Caco-2 (cell line): ENCODE measurements around the gene GDI2. TPM values are rescaled to one million over a fixed set of nuclear protein-coding genes. Genes with fewer than 3 reads are reported as not detected.

Experiments used
- BruUV-seq: library from RNA; stranded (reverse); fragments of 400-500 nt; replicated peaks from 2 replicates; lab custom pipeline; 2021; lab: Mats Ljungman, UMichigan
- CTCF ChIA-PET: fragments of 300-600 bp; sonication (Branson Sonifier 250); formaldehyde crosslinking; loops from one replicate; lab custom pipeline; 2022; ENCODE audit warnings: antibody characterized with exemption; lab: Charles Lee
- POLR2A ChIA-PET: fragments of 300-600 bp; sonication (Branson Sonifier 250); formaldehyde crosslinking; loops from one replicate; lab custom pipeline; 2022; ENCODE audit warnings: antibody characterized with exemption; lab: Charles Lee
- DNase-seq, 2 experiments: peaks; one replicate each; pipeline versions ENCODE4 v3.0.0 to v3.0.0-alpha.2; 2020 to 2022
- H3K27me3 ChIP-seq: replicated peaks from 2 replicates; pipeline ENCODE4 v1.6.0; 2011; ENCODE audit warnings: low read length; ENCODE audit not compliant: control insufficient read depth, insufficient read depth
- H3K36me3 ChIP-seq: 2 replicates; pipeline ENCODE4 v1.5.1; 2011; ENCODE audit warnings: low read length; ENCODE audit not compliant: control insufficient read depth, insufficient read depth
- H3K4me1 ChIP-seq: fragments of 250-450 bp; sonication (Bioruptor Pico); 2 replicates; pipeline ENCODE4 v1.5.1; 2020; ENCODE audit warnings: mild to moderate bottlenecking
- H3K4me3 ChIP-seq: 2 replicates; pipeline ENCODE4 v1.5.1; 2011; ENCODE audit warnings: low read depth, mild to moderate bottlenecking, control low read depth, low read length
- H3K9me3 ChIP-seq: fragments of 250-450 bp; sonication (Bioruptor Pico); 2 replicates; pipeline ENCODE4 v1.5.1; 2020; ENCODE audit warnings: mild to moderate bottlenecking, moderate library complexity
- H3K27ac Mint-ChIP-seq: one replicate; pipeline ENCODE4 v1.8.0; 2022; ENCODE audit warnings: mixed read lengths; ENCODE audit not compliant: unreplicated experiment
- H3K27me3 Mint-ChIP-seq: one replicate; pipeline ENCODE4 v1.8.0; 2022; ENCODE audit warnings: mixed read lengths; ENCODE audit not compliant: insufficient read depth, unreplicated experiment
- H3K36me3 Mint-ChIP-seq: one replicate; pipeline ENCODE4 v1.8.0; 2022; ENCODE audit warnings: mild to moderate bottlenecking, mixed read lengths; ENCODE audit not compliant: insufficient read depth, unreplicated experiment
- H3K4me1 Mint-ChIP-seq: one replicate; pipeline ENCODE4 v1.8.0; 2022; ENCODE audit warnings: low read depth, mixed read lengths; ENCODE audit not compliant: unreplicated experiment
- H3K4me3 Mint-ChIP-seq: one replicate; pipeline ENCODE4 v1.8.0; 2022; ENCODE audit warnings: mild to moderate bottlenecking, moderate library complexity, mixed read lengths; ENCODE audit not compliant: unreplicated experiment
- H3K9me3 Mint-ChIP-seq: one replicate; pipeline ENCODE4 v1.8.0; 2022; ENCODE audit warnings: mixed read lengths; ENCODE audit not compliant: unreplicated experiment
- intact Hi-C: fragments of 100-400 bp; cut with micrococcal nuclease; formaldehyde crosslinking; loops from one replicate; pipeline ENCODE4 v1.10.0; 2022; ENCODE audit not compliant: unreplicated experiment
- total RNA-seq: library from RNA; stranded (reverse); gene quantifications from 2 replicates; pipeline ENCODE4 v1.2.3, GENCODE V29; 2022
- TF ChIP-seq, protein P1 (sequence below), 2 experiments: fragments of 200-600 bp in 1 of 2; IDR thresholded peaks; 1 replicate in 1 of 2; 2 replicates in 1 of 2; pipeline versions ENCODE4 v1.5.1 to v1.8.0; 2011 to 2022; ENCODE audit warnings: antibody characterized with exemption in 1 of 2, control low read depth in 1 of 2, inconsistent platforms in 1 of 2, low read depth in 1 of 2, low read length in 1 of 2, mild to moderate bottlenecking in 1 of 2, moderate library complexity in 1 of 2; ENCODE audit not compliant: insufficient read depth in 1 of 2, severe bottlenecking in 1 of 2, unreplicated experiment in 1 of 2

GDI2 gene
- total RNA-seq, 1 experiment from 2014 or later: 446 TPM

DNA sequence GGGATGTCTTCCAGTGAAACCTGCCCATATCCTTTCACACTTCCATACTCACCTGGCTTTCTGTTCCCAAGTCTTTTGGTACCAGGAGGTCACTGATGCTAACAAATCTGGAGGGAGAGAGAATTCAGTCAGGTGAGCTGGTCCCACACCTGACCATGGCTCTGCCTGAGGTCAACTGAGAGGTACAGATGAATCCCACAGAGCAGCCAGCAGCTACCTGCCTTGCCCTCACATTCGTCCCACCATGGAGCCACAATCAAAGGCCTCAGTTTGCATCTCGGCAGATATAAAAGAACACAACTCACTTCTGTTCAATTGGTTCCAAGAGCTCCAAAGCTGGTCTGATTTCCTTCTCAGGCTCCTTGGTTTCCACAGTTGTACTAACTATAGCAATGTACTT lies 47.0 kb downstream of the GDI2 start:
- Histone ChIP-seq H3K36me3 (peaks cover 12% of the 10 kb centered on the region), H3K4me1 (no peaks in the 10 kb centered on the region), H3K9me3 (no peaks in the 10 kb centered on the region), H3K4me3 (no peak overlapping the region), H3K27me3 (no peaks in the 10 kb centered on the region)
- peaks cover 92% of the 10 kb centered on the region for H3K36me3 Mint-ChIP-seq
- no peaks in the 10 kb centered on the region for H3K4me1 Mint-ChIP-seq
- no TSS peak for BruUV-seq
- POLR2A ChIA-PET: no interaction called here
- TF ChIP-seq, protein P1, sequence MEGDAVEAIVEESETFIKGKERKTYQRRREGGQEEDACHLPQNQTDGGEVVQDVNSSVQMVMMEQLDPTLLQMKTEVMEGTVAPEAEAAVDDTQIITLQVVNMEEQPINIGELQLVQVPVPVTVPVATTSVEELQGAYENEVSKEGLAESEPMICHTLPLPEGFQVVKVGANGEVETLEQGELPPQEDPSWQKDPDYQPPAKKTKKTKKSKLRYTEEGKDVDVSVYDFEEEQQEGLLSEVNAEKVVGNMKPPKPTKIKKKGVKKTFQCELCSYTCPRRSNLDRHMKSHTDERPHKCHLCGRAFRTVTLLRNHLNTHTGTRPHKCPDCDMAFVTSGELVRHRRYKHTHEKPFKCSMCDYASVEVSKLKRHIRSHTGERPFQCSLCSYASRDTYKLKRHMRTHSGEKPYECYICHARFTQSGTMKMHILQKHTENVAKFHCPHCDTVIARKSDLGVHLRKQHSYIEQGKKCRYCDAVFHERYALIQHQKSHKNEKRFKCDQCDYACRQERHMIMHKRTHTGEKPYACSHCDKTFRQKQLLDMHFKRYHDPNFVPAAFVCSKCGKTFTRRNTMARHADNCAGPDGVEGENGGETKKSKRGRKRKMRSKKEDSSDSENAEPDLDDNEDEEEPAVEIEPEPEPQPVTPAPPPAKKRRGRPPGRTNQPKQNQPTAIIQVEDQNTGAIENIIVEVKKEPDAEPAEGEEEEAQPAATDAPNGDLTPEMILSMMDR (IDR thresholded peaks at IDR 0.05; ENCODE audit: insufficient read depth in 1 of 2, low read depth in 1 of 2, low read length in 1 of 2, severe bottlenecking in 1 of 2, unreplicated experiment in 1 of 2): no peak
- no peaks in the 10 kb centered on the region for H3K9me3 Mint-ChIP-seq
- no peaks in the 10 kb centered on the region for H3K27me3 Mint-ChIP-seq
- H3K27ac Mint-ChIP-seq: no peak overlapping the region
- DNase-seq: no peak
- intact Hi-C loops: no loop called here
- CTCF ChIA-PET: no interaction called here
- no peak overlapping the region for H3K4me3 Mint-ChIP-seq

DNA sequence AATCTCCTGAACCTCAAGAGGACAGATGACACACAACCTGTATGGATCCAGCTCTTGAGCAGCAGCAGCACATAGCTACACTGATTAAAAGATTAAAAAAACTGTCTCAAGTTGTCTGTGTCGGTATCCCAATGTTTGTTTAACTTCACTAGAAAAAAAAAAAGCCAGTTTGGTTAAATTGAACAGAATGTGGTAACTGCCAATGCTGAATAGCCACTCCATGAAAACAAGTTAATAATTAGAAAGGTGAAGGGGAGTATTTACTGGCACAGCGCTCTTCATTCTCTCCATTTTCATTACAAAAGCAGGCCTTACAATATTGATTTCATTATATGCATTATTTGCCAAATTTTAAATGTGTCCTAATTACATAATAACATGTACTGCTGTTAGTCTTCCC lies 47.6 kb downstream of the GDI2 start:
- Histone ChIP-seq H3K9me3 (no peaks in the 10 kb centered on the region), H3K4me1 (no peaks in the 10 kb centered on the region), H3K4me3 (no peak overlapping the region), H3K36me3 (peaks cover 15% of the 10 kb centered on the region), H3K27me3 (no peaks in the 10 kb centered on the region)
- Mint-ChIP-seq H3K27ac (no peak overlapping the region), H3K27me3 (no peaks in the 10 kb centered on the region), H3K4me1 (no peaks in the 10 kb centered on the region), H3K9me3 (no peaks in the 10 kb centered on the region), H3K36me3 (peaks cover 94% of the 10 kb centered on the region), H3K4me3 (no peak overlapping the region)
- ChIA-PET POLR2A (interaction anchor here (0.7 kb wide), 1 partner anchor 48 kb away, joined by 4 read pairs; the partner anchor contains the start of gene GDI2), CTCF (no interaction called here)
- no TSS peak for BruUV-seq
- no peak for DNase-seq
- TF ChIP-seq, protein P1 (IDR thresholded peaks at IDR 0.05; ENCODE audit: insufficient read depth in 1 of 2, low read depth in 1 of 2, low read length in 1 of 2, severe bottlenecking in 1 of 2, unreplicated experiment in 1 of 2): no peak
- intact Hi-C loops: no loop called here

DNA sequence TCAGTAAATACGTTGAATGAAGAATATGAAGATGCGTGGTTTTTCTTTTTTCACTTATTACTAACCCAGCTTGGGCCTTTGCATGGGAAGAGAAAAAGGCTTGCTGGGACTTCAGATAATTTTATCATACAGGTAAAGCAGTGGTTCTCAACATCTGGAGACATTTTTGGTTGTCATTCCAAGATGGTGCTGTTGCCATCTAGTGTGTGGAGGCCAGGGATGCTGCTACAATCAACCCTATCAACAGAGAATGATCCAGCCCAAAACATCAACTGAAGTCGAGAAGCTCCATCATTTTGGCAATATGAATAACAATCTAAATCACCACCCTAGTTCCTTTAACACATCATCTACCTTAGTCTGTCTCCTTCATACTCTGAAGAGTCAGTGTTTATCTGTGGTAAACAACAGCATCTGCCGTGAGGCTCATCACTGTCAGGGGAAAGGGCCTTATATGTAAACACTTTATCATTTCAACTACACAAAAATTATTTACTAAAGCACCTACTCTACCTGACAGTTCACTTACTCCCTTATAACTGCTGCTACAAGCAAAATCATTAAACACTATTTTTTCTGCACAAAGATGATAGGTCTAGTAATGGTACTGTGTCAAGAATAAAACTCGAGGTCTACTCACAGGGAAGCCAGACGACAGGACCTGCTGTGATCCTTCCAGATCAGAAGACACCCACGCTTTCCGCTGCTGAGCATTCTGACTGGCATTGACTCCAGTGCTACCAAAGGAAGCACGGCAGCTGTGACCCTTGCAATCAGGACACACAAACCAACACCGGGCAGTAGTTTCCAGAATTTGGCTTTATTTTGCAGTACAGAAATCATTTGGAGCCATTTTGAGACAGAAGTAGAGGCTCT lies 48.6 kb downstream of the GDI2 start:
- Mint-ChIP-seq H3K4me3 (no peak overlapping the region), H3K9me3 (no peaks in the 10 kb centered on the region), H3K27me3 (no peaks in the 10 kb centered on the region), H3K36me3 (peaks cover 94% of the 10 kb centered on the region), H3K27ac (no peak overlapping the region), H3K4me1 (no peaks in the 10 kb centered on the region)
- BruUV-seq: no TSS peak
- intact Hi-C loops: no loop called here
- Histone ChIP-seq H3K27me3 (no peaks in the 10 kb centered on the region), H3K4me3 (no peak overlapping the region), H3K9me3 (no peaks in the 10 kb centered on the region), H3K4me1 (no peaks in the 10 kb centered on the region), H3K36me3 (peaks cover 17% of the 10 kb centered on the region)
- ChIA-PET CTCF (no interaction called here), POLR2A (interaction anchor here (0.7 kb wide), 1 partner anchor 49 kb away, joined by 4 read pairs; the partner anchor contains the start of gene GDI2)
- DNase-seq: no peak
- TF ChIP-seq, protein P1 (IDR thresholded peaks at IDR 0.05; ENCODE audit: insufficient read depth in 1 of 2, low read depth in 1 of 2, low read length in 1 of 2, severe bottlenecking in 1 of 2, unreplicated experiment in 1 of 2): no peak
